HCT116 (cell line): ENCODE measurements around the gene AKT1.

ENCODE experiments used
- EGR1 ChIP-seq: IDR thresholded peaks from 2 replicates; pipeline ENCODE4 v1.6.1; 2012; ENCODE audit warnings: low read depth
- EZH2 ChIP-seq: fragments of 200-600 bp; sonication (generic); IDR thresholded peaks from 2 replicates; pipeline ENCODE4 v1.6.1; 2017; ENCODE audit warnings: antibody characterized with exemption, mixed run types
- POLR2A ChIP-seq: IDR thresholded peaks from 2 replicates; pipeline ENCODE4 v1.7.0; 2011; ENCODE audit warnings: borderline replicate concordance; ENCODE audit not compliant: insufficient read depth, insufficient read length; ENCODE audit errors: extremely low read depth
- POLR2AphosphoS5 ChIP-seq: IDR thresholded peaks from 2 replicates; pipeline ENCODE4 v1.6.1; 2011; ENCODE audit warnings: mild to moderate bottlenecking, low read depth, low read length, moderate library complexity
- RAD21 ChIP-seq: IDR thresholded peaks from 2 replicates; pipeline ENCODE4 v1.6.1; 2012; ENCODE audit warnings: low read depth, mild to moderate bottlenecking
- SIN3A ChIP-seq: IDR thresholded peaks from 2 replicates; pipeline ENCODE4 v1.6.1; 2012; ENCODE audit warnings: low read depth
- SP1 ChIP-seq: IDR thresholded peaks from 2 replicates; pipeline ENCODE4 v1.6.1; 2012; ENCODE audit warnings: low read depth
- TF ChIP-seq, protein P1 (sequence below), 3 experiments: fragments of 200-600 bp in 1 of 3; sonication (generic) in 1 of 3; IDR thresholded peaks in 2 of 3; conservative IDR thresholded peaks in 1 of 3; 2 replicates each; pipeline ENCODE4 v1.5.1; 2012 to 2017; ENCODE audit warnings: low read depth in 2 of 3, low read length in 2 of 3, antibody characterized with exemption in 1 of 3, borderline replicate concordance in 1 of 3, control low read depth in 1 of 3, mild to moderate bottlenecking in 1 of 3, mixed read lengths in 1 of 3, mixed run types in 1 of 3, moderate library complexity in 1 of 3; ENCODE audit not compliant: insufficient read depth in 1 of 3
- TF ChIP-seq, protein P2 (sequence below): IDR thresholded peaks from 2 replicates; pipeline ENCODE4 v1.6.1; 2012

DNA sequence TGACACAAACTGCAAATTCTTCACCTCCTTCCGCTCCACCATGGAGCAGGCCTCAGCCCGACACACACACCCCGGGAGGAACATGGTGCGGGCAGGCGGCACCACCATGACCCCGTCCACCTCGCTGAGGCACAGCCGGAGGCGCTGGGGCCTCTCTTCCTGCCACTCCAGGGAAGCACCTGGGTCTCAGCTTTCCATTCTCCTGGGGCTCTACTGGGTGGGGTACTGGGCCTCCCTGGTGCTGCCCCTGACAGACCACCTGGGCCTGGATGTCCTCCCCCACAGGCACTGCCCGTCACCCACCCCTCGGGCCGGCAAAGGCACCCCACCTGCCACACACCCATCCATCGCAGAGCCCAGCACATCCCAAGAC, 9.9 kb downstream of the AKT1 start:
- TF ChIP-seq SIN3A (no peak), EZH2 (no peak), POLR2AphosphoS5 (no peak), POLR2A (no peak), EGR1 (no peak), SP1 (no peak), RAD21 (no peak)
- TF ChIP-seq, protein P1, sequence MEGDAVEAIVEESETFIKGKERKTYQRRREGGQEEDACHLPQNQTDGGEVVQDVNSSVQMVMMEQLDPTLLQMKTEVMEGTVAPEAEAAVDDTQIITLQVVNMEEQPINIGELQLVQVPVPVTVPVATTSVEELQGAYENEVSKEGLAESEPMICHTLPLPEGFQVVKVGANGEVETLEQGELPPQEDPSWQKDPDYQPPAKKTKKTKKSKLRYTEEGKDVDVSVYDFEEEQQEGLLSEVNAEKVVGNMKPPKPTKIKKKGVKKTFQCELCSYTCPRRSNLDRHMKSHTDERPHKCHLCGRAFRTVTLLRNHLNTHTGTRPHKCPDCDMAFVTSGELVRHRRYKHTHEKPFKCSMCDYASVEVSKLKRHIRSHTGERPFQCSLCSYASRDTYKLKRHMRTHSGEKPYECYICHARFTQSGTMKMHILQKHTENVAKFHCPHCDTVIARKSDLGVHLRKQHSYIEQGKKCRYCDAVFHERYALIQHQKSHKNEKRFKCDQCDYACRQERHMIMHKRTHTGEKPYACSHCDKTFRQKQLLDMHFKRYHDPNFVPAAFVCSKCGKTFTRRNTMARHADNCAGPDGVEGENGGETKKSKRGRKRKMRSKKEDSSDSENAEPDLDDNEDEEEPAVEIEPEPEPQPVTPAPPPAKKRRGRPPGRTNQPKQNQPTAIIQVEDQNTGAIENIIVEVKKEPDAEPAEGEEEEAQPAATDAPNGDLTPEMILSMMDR (IDR thresholded peaks at IDR 0.05 in 2 of 3, conservative IDR thresholded peaks at IDR 0.05 in 1 of 3; ENCODE audit: borderline replicate concordance in 1 of 3, insufficient read depth in 1 of 3, low read depth in 2 of 3, low read length in 2 of 3) = no peak
- TF ChIP-seq, protein P2, sequence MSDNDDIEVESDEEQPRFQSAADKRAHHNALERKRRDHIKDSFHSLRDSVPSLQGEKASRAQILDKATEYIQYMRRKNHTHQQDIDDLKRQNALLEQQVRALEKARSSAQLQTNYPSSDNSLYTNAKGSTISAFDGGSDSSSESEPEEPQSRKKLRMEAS = no peak
